Caco-2 (cell line): ENCODE data around the gene CTDSPL. TPM values are rescaled to one million over a fixed set of nuclear protein-coding genes. Genes with fewer than 3 reads are reported as not detected.
"Not testable (repeated sequence)": the region's sequence is repeated elsewhere in the genome, so short reads cannot be mapped to it uniquely, and the experiment has no call there.

Source experiments
- BruUV-seq: library from RNA; stranded (reverse); fragments of 400-500 nt; replicated peaks from 2 replicates; lab custom pipeline; 2021; lab: Mats Ljungman, UMichigan
- CTCF ChIA-PET: fragments of 300-600 bp; sonication (Branson Sonifier 250); formaldehyde crosslinking; loops from one replicate; lab custom pipeline; 2022; ENCODE audit warnings: antibody characterized with exemption; lab: Charles Lee
- POLR2A ChIA-PET: fragments of 300-600 bp; sonication (Branson Sonifier 250); formaldehyde crosslinking; loops from one replicate; lab custom pipeline; 2022; ENCODE audit warnings: antibody characterized with exemption; lab: Charles Lee
- DNase-seq, 2 experiments: peaks; one replicate each; pipeline versions ENCODE4 v3.0.0 to v3.0.0-alpha.2; 2020 to 2022
- H3K27me3 ChIP-seq: replicated peaks from 2 replicates; pipeline ENCODE4 v1.6.0; 2011; ENCODE audit warnings: low read length; ENCODE audit not compliant: control insufficient read depth, insufficient read depth
- H3K36me3 ChIP-seq: 2 replicates; pipeline ENCODE4 v1.5.1; 2011; ENCODE audit warnings: low read length; ENCODE audit not compliant: control insufficient read depth, insufficient read depth
- H3K4me1 ChIP-seq: fragments of 250-450 bp; sonication (Bioruptor Pico); 2 replicates; pipeline ENCODE4 v1.5.1; 2020; ENCODE audit warnings: mild to moderate bottlenecking
- H3K4me3 ChIP-seq: 2 replicates; pipeline ENCODE4 v1.5.1; 2011; ENCODE audit warnings: low read depth, mild to moderate bottlenecking, control low read depth, low read length
- H3K9me3 ChIP-seq: fragments of 250-450 bp; sonication (Bioruptor Pico); 2 replicates; pipeline ENCODE4 v1.5.1; 2020; ENCODE audit warnings: mild to moderate bottlenecking, moderate library complexity
- H3K27ac Mint-ChIP-seq: one replicate; pipeline ENCODE4 v1.8.0; 2022; ENCODE audit warnings: mixed read lengths; ENCODE audit not compliant: unreplicated experiment
- H3K27me3 Mint-ChIP-seq: one replicate; pipeline ENCODE4 v1.8.0; 2022; ENCODE audit warnings: mixed read lengths; ENCODE audit not compliant: insufficient read depth, unreplicated experiment
- H3K36me3 Mint-ChIP-seq: one replicate; pipeline ENCODE4 v1.8.0; 2022; ENCODE audit warnings: mild to moderate bottlenecking, mixed read lengths; ENCODE audit not compliant: insufficient read depth, unreplicated experiment
- H3K4me1 Mint-ChIP-seq: one replicate; pipeline ENCODE4 v1.8.0; 2022; ENCODE audit warnings: low read depth, mixed read lengths; ENCODE audit not compliant: unreplicated experiment
- H3K4me3 Mint-ChIP-seq: one replicate; pipeline ENCODE4 v1.8.0; 2022; ENCODE audit warnings: mild to moderate bottlenecking, moderate library complexity, mixed read lengths; ENCODE audit not compliant: unreplicated experiment
- H3K9me3 Mint-ChIP-seq: one replicate; pipeline ENCODE4 v1.8.0; 2022; ENCODE audit warnings: mixed read lengths; ENCODE audit not compliant: unreplicated experiment
- intact Hi-C: fragments of 100-400 bp; cut with micrococcal nuclease; formaldehyde crosslinking; loops from one replicate; pipeline ENCODE4 v1.10.0; 2022; ENCODE audit not compliant: unreplicated experiment
- total RNA-seq: library from RNA; stranded (reverse); gene quantifications from 2 replicates; pipeline ENCODE4 v1.2.3, GENCODE V29; 2022
- TF ChIP-seq, protein P1 (sequence below), 2 experiments: fragments of 200-600 bp in 1 of 2; IDR thresholded peaks; 1 replicate in 1 of 2; 2 replicates in 1 of 2; pipeline versions ENCODE4 v1.5.1 to v1.8.0; 2011 to 2022; ENCODE audit warnings: antibody characterized with exemption in 1 of 2, control low read depth in 1 of 2, inconsistent platforms in 1 of 2, low read depth in 1 of 2, low read length in 1 of 2, mild to moderate bottlenecking in 1 of 2, moderate library complexity in 1 of 2; ENCODE audit not compliant: insufficient read depth in 1 of 2, severe bottlenecking in 1 of 2, unreplicated experiment in 1 of 2

CTDSPL gene
- total RNA-seq, 1 experiment from 2014 or later = 60.9 TPM

GRCh38 chr3:37971467-37971866 is 109.8 kb downstream of the CTDSPL start:
- intact Hi-C loops = no loop called here
- no peak for DNase-seq
- Histone ChIP-seq H3K4me1 (peaks cover 32% of the 10 kb centered on the region), H3K9me3 (no peaks in the 10 kb centered on the region), H3K36me3 (peaks cover 1% of the 10 kb centered on the region; the same call in 1 of the 2 replicates), H3K4me3 (no peak overlapping the region), H3K27me3 (no peaks in the 10 kb centered on the region)
- TF ChIP-seq, protein P1, sequence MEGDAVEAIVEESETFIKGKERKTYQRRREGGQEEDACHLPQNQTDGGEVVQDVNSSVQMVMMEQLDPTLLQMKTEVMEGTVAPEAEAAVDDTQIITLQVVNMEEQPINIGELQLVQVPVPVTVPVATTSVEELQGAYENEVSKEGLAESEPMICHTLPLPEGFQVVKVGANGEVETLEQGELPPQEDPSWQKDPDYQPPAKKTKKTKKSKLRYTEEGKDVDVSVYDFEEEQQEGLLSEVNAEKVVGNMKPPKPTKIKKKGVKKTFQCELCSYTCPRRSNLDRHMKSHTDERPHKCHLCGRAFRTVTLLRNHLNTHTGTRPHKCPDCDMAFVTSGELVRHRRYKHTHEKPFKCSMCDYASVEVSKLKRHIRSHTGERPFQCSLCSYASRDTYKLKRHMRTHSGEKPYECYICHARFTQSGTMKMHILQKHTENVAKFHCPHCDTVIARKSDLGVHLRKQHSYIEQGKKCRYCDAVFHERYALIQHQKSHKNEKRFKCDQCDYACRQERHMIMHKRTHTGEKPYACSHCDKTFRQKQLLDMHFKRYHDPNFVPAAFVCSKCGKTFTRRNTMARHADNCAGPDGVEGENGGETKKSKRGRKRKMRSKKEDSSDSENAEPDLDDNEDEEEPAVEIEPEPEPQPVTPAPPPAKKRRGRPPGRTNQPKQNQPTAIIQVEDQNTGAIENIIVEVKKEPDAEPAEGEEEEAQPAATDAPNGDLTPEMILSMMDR (IDR thresholded peaks at IDR 0.05; ENCODE audit: insufficient read depth in 1 of 2, low read depth in 1 of 2, low read length in 1 of 2, severe bottlenecking in 1 of 2, unreplicated experiment in 1 of 2) = no peak
- H3K27me3 Mint-ChIP-seq = no peaks in the 10 kb centered on the region
- ChIA-PET CTCF (no interaction called here), POLR2A (no interaction called here)
- H3K36me3 Mint-ChIP-seq = peaks cover 44% of the 10 kb centered on the region
- H3K4me3 Mint-ChIP-seq = no peak overlapping the region
- H3K27ac Mint-ChIP-seq = no peak overlapping the region
- no peaks in the 10 kb centered on the region for H3K9me3 Mint-ChIP-seq
- no TSS peak for BruUV-seq
- peaks cover 34% of the 10 kb centered on the region for H3K4me1 Mint-ChIP-seq

DNA sequence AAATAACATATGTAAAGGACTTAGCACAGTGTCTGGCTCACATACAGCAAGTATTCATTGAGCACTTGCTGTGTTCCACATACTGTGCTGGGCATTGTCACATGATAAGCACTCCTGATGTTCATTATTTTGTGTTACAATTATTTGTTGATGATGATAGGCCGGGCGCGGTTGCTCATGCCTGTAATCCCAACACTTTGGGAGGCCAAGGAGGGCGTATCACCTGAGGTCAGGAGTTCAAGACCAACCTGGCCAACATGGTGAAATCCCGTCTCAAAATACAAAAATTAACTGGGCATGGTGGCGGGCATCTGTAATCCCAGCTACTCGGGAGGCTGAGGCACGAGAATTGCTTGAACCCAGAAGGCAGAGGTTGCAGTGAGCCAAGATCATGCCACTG is 110.4 kb downstream of the CTDSPL start:
- intact Hi-C loops, H3K27ac Mint-ChIP-seq, H3K4me3 Mint-ChIP-seq, POLR2A ChIA-PET, H3K4me3 ChIP-seq, H3K27me3 ChIP-seq, H3K9me3 Mint-ChIP-seq, H3K27me3 Mint-ChIP-seq, H3K36me3 ChIP-seq, CTCF ChIA-PET, BruUV-seq, DNase-seq, H3K9me3 ChIP-seq: not testable (repeated sequence)
- Mint-ChIP-seq H3K4me1 (peaks cover 28% of the 10 kb centered on the region), H3K36me3 (peaks cover 43% of the 10 kb centered on the region)
- peaks cover 26% of the 10 kb centered on the region for H3K4me1 ChIP-seq

- peaks cover 28% of the 10 kb centered on the region for H3K4me1 Mint-ChIP-seq
- no peak for DNase-seq
- Histone ChIP-seq H3K36me3 (peaks cover 1% of the 10 kb centered on the region; the same call in 1 of the 2 replicates), H3K27me3 (no peaks in the 10 kb centered on the region), H3K4me3 (no peak overlapping the region), H3K4me1 (peaks cover 24% of the 10 kb centered on the region), H3K9me3 (no peaks in the 10 kb centered on the region)
- H3K9me3 Mint-ChIP-seq = no peaks in the 10 kb centered on the region
- H3K4me3 Mint-ChIP-seq = peak overlapping the region; percentile 37
- ChIA-PET POLR2A (interaction anchor here (1.1 kb wide), 1 partner anchor 24 kb away, joined by 5 read pairs; no protein-coding TSS in a partner anchor), CTCF (interaction anchor here (1.0 to 2.6 kb wide), 8 partner anchors 10 to 120 kb away, joined by 3 to 44 read pairs (median 8); no protein-coding TSS in a partner anchor)
- intact Hi-C loops = loop anchor here (1.0 kb wide), 3 partner anchors 24 to 67 kb away; no protein-coding TSS in a partner anchor
- H3K36me3 Mint-ChIP-seq = peaks cover 38% of the 10 kb centered on the region
- BruUV-seq = no TSS peak
- no peaks in the 10 kb centered on the region for H3K27me3 Mint-ChIP-seq
- H3K27ac Mint-ChIP-seq = peak overlapping the region; percentile 60
- TF ChIP-seq, protein P1 (IDR thresholded peaks at IDR 0.05; ENCODE audit: insufficient read depth in 1 of 2, low read depth in 1 of 2, low read length in 1 of 2, severe bottlenecking in 1 of 2, unreplicated experiment in 1 of 2) = no peak
Observed at GRCh38 chr3:37973246-37974054, 111.8 kb downstream of the CTDSPL start.
